GM19455 (cell line): ENCODE measurements around the gene ATXN7L1.

Experiments
- ATAC-seq: cut with Tn5 transposase; IDR thresholded peaks from one replicate; pipeline ENCODE4 v1.9.1; 2021; ENCODE audit not compliant: unreplicated experiment

The ATXN7L1 gene

GRCh38 chr7:105594034-105594433 lies 282.4 kb downstream of the ATXN7L1 start:
- ATAC-seq: no peak

- no peak for ATAC-seq
These were observed 284.9 kb downstream of the ATXN7L1 start for GRCh38 chr7:105591522-105591921.

GRCh38 chr7:105590793-105591192 lies 285.6 kb downstream of the ATXN7L1 start:
- no peak for ATAC-seq

GRCh38 chr7:105589356-105590077 lies 286.9 kb downstream of the ATXN7L1 start:
- ATAC-seq: peak; percentile 80

GRCh38 chr7:105587909-105588635 lies 288.3 kb downstream of the ATXN7L1 start:
- ATAC-seq: no peak

- no peak for ATAC-seq
These were observed 290.4 kb downstream of the ATXN7L1 start for GRCh38 chr7:105585850-105586500.

GRCh38 chr7:105584165-105584564 lies 292.2 kb downstream of the ATXN7L1 start:
- no peak for ATAC-seq

- ATAC-seq: no peak
These were observed 293.3 kb downstream of the ATXN7L1 start for GRCh38 chr7:105583061-105583460.

GRCh38 chr7:105581066-105581811 lies 295.2 kb downstream of the ATXN7L1 start, which contains the start of gene EFCAB10:
Gene EFCAB10, minus strand, starts transcription at chr7:105581493. Its CDS starts 30 bp downstream, at chr7:105581463.
- peak; percentile 88 for ATAC-seq

- no peak for ATAC-seq
These were observed 296.2 kb downstream of the ATXN7L1 start for GRCh38 chr7:105580022-105580740.

GRCh38 chr7:105578496-105578895 lies 297.9 kb downstream of the ATXN7L1 start:
- no peak for ATAC-seq

GRCh38 chr7:105577251-105577650 lies 299.1 kb downstream of the ATXN7L1 start:
- ATAC-seq: no peak

GRCh38 chr7:105571891-105572290 lies 304.5 kb downstream of the ATXN7L1 start:
- ATAC-seq: no peak

- ATAC-seq: no peak
These were observed 308.6 kb downstream of the ATXN7L1 start for GRCh38 chr7:105567821-105568220.

GRCh38 chr7:105567024-105567423 lies 309.4 kb downstream of the ATXN7L1 start:
- no peak for ATAC-seq

- no peak for ATAC-seq
These were observed 311.2 kb downstream of the ATXN7L1 start for GRCh38 chr7:105565190-105565589.

GRCh38 chr7:105559926-105560325 lies 316.5 kb downstream of the ATXN7L1 start:
- ATAC-seq: no peak
